Osteocyte (in vitro differentiated cells): Measurements from ENCODE around the gene CDKN1C. TPM values are rescaled to one million over a fixed set of nuclear protein-coding genes. Genes with fewer than 3 reads are reported as not detected.
A peak's percentile ranks its signal among the peaks of the same experiment; 100 is the strongest.

Source experiments
- DNase-seq: peaks from one replicate; pipeline ENCODE4 v3.0.0; 2021; ENCODE audit warnings: mixed read lengths; ENCODE audit not compliant: unreplicated experiment; ENCODE audit errors: extremely low spot score
- H3K27ac Mint-ChIP-seq: one replicate; pipeline ENCODE4 v1.8.0; 2021; ENCODE audit warnings: mild to moderate bottlenecking, mixed read lengths; ENCODE audit not compliant: unreplicated experiment
- H3K27me3 Mint-ChIP-seq: one replicate; pipeline ENCODE4 v1.8.0; 2021; ENCODE audit warnings: mixed read lengths; ENCODE audit not compliant: unreplicated experiment
- H3K36me3 Mint-ChIP-seq: one replicate; pipeline ENCODE4 v1.8.0; 2021; ENCODE audit warnings: mixed read lengths; ENCODE audit not compliant: unreplicated experiment
- H3K4me1 Mint-ChIP-seq: one replicate; pipeline ENCODE4 v1.8.0; 2021; ENCODE audit warnings: mixed read lengths; ENCODE audit not compliant: unreplicated experiment
- H3K4me3 Mint-ChIP-seq: one replicate; pipeline ENCODE4 v1.8.0; 2021; ENCODE audit warnings: mild to moderate bottlenecking, moderate library complexity, mixed read lengths; ENCODE audit not compliant: unreplicated experiment
- H3K9me3 Mint-ChIP-seq: one replicate; pipeline ENCODE4 v1.8.0; 2021; ENCODE audit warnings: mixed read lengths; ENCODE audit not compliant: unreplicated experiment
- CTCF ChIP-seq: fragments of 200-600 bp; sonication (generic); IDR thresholded peaks from 2 replicates; pipeline ENCODE4 v1.5.0; 2021; ENCODE audit warnings: antibody characterized with exemption, mild to moderate bottlenecking, moderate library complexity
- total RNA-seq: library from RNA; stranded (reverse); gene quantifications from 2 replicates; pipeline ENCODE4 v1.2.1, GENCODE V29; 2021

The CDKN1C gene
- total RNA-seq, 1 donor from 2014 or later: 19.2 TPM

- peaks cover 47% of the 10 kb centered on the region for H3K4me1 Mint-ChIP-seq
- TF ChIP-seq CTCF: no peak
- H3K9me3 Mint-ChIP-seq: no peaks in the 10 kb centered on the region
- no peak overlapping the region for H3K4me3 Mint-ChIP-seq
- no peak for DNase-seq
- H3K36me3 Mint-ChIP-seq: no peaks in the 10 kb centered on the region
- H3K27me3 Mint-ChIP-seq: no peaks in the 10 kb centered on the region
- H3K27ac Mint-ChIP-seq: peak overlapping the region; percentile 84
Measured at GRCh38 chr11:2931771-2932738, 46.5 kb upstream of the CDKN1C start.

- Mint-ChIP-seq H3K36me3 (no peaks in the 10 kb centered on the region), H3K27me3 (no peaks in the 10 kb centered on the region), H3K4me1 (peaks cover 54% of the 10 kb centered on the region), H3K4me3 (no peak overlapping the region), H3K27ac (peak overlapping the region; percentile 65), H3K9me3 (no peaks in the 10 kb centered on the region)
- no peak for DNase-seq
- no peak for TF ChIP-seq CTCF
Measured at GRCh38 chr11:2931420-2931746, 45.8 kb upstream of the CDKN1C start.

DNA sequence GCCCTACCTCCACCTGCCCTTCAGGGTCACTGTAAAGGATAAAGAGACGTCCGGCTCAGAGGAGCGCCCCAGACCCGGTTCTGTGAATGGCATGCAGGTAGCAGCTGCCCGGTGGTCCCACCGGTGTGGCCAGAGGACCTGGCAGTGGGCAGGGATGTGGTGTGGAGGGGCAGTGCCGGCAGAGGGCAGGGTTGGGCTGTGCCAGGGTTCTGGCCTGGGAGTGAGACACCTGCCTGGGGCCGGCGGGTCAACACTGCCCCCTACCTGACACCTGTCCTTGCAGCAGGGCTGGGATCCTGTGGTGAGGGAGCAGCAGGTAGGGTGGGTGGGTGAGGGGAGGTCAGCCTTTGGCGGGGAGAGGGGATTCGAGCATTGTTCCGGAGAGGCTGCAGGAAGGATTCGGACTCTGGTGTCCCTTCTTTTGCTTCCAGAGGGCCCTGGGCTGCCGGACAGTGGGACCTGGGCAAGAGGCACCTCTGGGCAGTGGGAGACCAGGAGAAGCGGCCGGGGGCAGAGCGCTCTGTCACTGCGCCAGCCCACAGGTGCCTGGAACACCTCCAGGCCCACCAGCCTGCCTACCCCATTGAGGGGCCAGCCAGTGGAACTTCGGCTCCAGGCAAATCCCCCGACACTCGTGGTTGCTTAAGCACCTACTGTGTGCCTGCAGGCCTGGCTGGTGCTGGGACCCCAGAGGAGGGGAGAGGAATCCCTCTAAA is 45.3 kb upstream of the CDKN1C start:
- Mint-ChIP-seq H3K36me3 (no peaks in the 10 kb centered on the region), H3K4me1 (peaks cover 56% of the 10 kb centered on the region), H3K27ac (peak overlapping the region; percentile 98), H3K27me3 (no peaks in the 10 kb centered on the region), H3K9me3 (no peaks in the 10 kb centered on the region), H3K4me3 (peak overlapping the region; percentile 75)
- TF ChIP-seq CTCF: peak; percentile 71
- no peak for DNase-seq

DNA sequence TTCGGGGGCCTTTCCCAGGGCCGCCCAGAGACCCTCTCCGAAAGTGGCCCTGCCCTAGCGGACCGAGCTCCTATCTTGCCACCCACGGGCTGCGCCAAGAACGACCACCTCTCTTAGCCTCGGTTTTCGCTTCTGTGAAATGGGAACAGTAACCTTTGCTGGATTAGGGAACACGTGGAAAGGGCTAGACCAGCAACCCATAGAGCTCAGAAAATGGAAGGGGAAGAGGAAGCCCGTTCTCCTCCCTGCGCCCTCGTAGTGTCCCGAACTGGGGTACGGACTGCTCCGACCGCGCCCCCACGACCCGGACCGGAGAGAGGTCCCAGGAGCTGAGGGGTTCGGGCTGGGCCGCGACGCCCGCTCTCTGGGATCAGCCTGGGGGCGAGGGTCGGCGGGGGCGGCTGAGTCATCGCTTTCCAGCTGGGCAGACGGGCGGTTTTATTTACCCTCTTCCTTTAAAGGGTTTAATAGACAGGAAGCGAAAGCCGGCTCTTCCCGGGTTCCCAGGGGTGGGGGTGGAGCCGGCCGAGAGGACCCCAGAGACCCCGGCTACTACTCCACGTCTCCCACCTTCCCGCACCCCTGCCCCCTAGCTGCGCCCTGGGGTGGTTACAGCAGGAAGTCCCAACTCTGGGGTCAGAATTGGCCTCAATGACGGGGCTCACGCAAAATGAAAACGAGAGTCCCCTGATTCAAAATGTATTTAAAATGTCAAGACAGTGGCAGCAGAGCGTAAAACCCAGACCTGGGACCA is 44.6 kb upstream of the CDKN1C start:
- Mint-ChIP-seq H3K27ac (peak overlapping the region; percentile 98), H3K4me1 (peaks cover 61% of the 10 kb centered on the region), H3K4me3 (peak overlapping the region; percentile 75), H3K27me3 (no peaks in the 10 kb centered on the region), H3K36me3 (no peaks in the 10 kb centered on the region), H3K9me3 (no peaks in the 10 kb centered on the region)
- no peak for DNase-seq
- TF ChIP-seq CTCF: no peak
